ENCODE measurements around the gene FASN.

Gene FASN

GRCh38 chr17:82062076-82062983 is 35.7 kb downstream of the FASN start:
- Histone ChIP-seq H3K36me3 (ENCODE audit: insufficient read depth, low read depth, low read length) (peaks cover 48% of the 10 kb centered on the region), H3K4me1 (ENCODE audit: insufficient read depth, low read length) (peaks cover 4% of the 10 kb centered on the region; the same call in 1 of the 2 replicates), H3K9me3 (ENCODE audit: insufficient read depth, low read depth, low read length) (no peaks in the 10 kb centered on the region), H3K4me3 (ENCODE audit: low read length) (no peak overlapping the region), H3K9ac (ENCODE audit: low read depth, low read length) (no peak overlapping the region), H3K27me3 (ENCODE audit: insufficient read depth, low read length) (no peaks in the 10 kb centered on the region), H3K27ac (ENCODE audit: low read length) (no peak overlapping the region)

DNA sequence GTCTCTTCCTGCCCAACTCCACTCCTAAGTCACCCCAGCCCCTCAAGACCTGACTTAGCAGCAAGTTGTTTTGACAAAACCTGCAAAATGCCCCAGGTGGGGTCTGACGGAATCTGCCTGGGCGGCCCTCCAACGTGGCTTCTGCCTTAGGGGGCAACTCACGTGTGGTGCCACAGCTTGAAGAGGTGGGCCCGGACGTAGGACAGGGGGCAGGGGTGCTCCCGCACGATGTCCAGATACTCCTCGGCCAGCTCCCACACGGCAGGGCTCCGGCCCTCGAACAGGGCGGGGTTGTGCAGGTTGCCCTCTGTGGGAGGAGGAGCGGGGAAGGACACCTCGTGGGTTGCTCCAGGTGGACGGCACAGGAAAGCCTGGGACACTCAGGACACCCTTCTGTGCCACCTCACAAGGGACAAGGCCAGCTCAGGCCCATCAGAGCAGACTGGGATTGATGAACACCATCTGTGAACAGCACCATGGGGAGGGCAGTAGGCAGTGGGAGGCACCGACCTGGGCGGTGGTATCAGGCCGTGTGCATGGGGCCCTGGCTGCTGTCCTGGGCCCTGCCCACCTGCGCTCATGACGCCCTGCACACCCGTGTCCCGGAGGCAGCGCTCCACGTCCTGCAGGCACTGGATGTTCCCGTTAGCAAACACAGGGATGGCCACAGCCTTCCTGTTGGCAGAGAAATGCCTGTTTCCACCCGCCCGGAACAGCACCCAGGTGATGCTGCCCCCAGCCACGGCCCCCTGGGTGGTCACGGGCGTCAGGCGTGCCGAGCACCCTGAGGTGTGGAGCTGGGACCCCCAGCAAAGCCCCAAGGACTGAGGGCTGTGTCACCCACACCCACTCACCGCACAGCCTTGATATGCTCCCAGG is 36.8 kb downstream of the FASN start:
- H3K27ac ChIP-seq (ENCODE audit: low read length) = no peak overlapping the region
- peaks cover 3% of the 10 kb centered on the region; the same call in 1 of the 2 replicates for H3K4me1 ChIP-seq (ENCODE audit: insufficient read depth, low read length)
- H3K36me3 ChIP-seq (ENCODE audit: insufficient read depth, low read depth, low read length) = peaks cover 59% of the 10 kb centered on the region
- no peaks in the 10 kb centered on the region for H3K27me3 ChIP-seq (ENCODE audit: insufficient read depth, low read length)
- H3K9me3 ChIP-seq (ENCODE audit: insufficient read depth, low read depth, low read length) = no peaks in the 10 kb centered on the region
- H3K4me3 ChIP-seq (ENCODE audit: low read length) = no peak overlapping the region
- no peak overlapping the region for H3K9ac ChIP-seq (ENCODE audit: low read depth, low read length)

GRCh38 chr17:82060614-82061013 is 37.4 kb downstream of the FASN start:
- H3K27ac ChIP-seq (ENCODE audit: low read length) = no peak overlapping the region
- no peak overlapping the region for H3K9ac ChIP-seq (ENCODE audit: low read depth, low read length)
- H3K27me3 ChIP-seq (ENCODE audit: insufficient read depth, low read length) = no peaks in the 10 kb centered on the region
- peaks cover 65% of the 10 kb centered on the region for H3K36me3 ChIP-seq (ENCODE audit: insufficient read depth, low read depth, low read length)
- no peak overlapping the region for H3K4me3 ChIP-seq (ENCODE audit: low read length)
- H3K4me1 ChIP-seq (ENCODE audit: insufficient read depth, low read length) = no peaks in the 10 kb centered on the region
- no peaks in the 10 kb centered on the region for H3K9me3 ChIP-seq (ENCODE audit: insufficient read depth, low read depth, low read length)

GRCh38 chr17:82060001-82060380 is 38.0 kb downstream of the FASN start:
- Histone ChIP-seq H3K4me1 (ENCODE audit: insufficient read depth, low read length) (no peaks in the 10 kb centered on the region), H3K27me3 (ENCODE audit: insufficient read depth, low read length) (no peaks in the 10 kb centered on the region), H3K27ac (ENCODE audit: low read length) (no peak overlapping the region), H3K9me3 (ENCODE audit: insufficient read depth, low read depth, low read length) (no peaks in the 10 kb centered on the region), H3K4me3 (ENCODE audit: low read length) (no peak overlapping the region), H3K9ac (ENCODE audit: low read depth, low read length) (no peak overlapping the region), H3K36me3 (ENCODE audit: insufficient read depth, low read depth, low read length) (peaks cover 70% of the 10 kb centered on the region)

DNA sequence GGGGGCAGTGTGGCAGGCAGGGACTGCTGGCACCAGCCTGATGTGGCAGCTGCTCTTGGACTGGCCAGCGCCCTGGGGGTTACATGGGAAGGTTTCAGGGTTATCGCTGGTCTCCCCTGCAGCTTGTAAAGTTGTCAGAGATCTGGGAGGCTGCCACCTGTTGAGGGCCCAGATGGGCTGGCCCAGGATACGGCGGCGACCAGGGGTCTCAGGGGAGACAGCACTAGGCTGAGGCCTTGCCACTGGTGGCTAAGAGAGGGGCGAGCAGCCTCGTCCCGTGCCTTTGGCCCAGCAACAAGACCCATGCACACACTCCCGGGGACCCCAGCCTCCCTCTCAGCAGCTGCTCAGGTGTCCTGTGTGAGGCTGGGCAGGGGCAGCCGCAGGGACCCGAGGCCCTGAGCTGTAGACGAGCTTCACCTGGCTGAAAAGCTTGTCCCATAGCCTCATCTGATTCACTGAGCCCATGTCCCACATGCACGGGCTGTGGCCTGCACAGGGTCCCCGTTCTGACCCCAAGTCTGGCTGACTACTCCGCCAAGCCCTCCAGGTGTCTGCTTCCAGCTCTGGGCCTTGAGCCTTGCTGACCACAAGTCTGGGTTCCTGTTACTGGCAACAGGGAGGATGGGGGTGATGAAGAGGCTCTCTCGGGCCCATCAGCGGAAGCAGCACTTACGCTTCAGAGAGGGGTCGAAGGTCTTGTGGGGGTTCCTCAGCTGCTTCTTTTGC is 38.6 kb downstream of the FASN start:
- H3K36me3 ChIP-seq (ENCODE audit: insufficient read depth, low read depth, low read length) = peaks cover 75% of the 10 kb centered on the region
- H3K9me3 ChIP-seq (ENCODE audit: insufficient read depth, low read depth, low read length) = no peaks in the 10 kb centered on the region
- no peaks in the 10 kb centered on the region for H3K4me1 ChIP-seq (ENCODE audit: insufficient read depth, low read length)
- no peak overlapping the region for H3K27ac ChIP-seq (ENCODE audit: low read length)
- no peaks in the 10 kb centered on the region for H3K27me3 ChIP-seq (ENCODE audit: insufficient read depth, low read length)
- H3K4me3 ChIP-seq (ENCODE audit: low read length) = no peak overlapping the region
- H3K9ac ChIP-seq (ENCODE audit: low read depth, low read length) = no peak overlapping the region

- Histone ChIP-seq H3K36me3 (ENCODE audit: insufficient read depth, low read depth, low read length) (peaks cover 79% of the 10 kb centered on the region), H3K9me3 (ENCODE audit: insufficient read depth, low read depth, low read length) (no peaks in the 10 kb centered on the region), H3K9ac (ENCODE audit: low read depth, low read length) (no peak overlapping the region), H3K4me3 (ENCODE audit: low read length) (no peak overlapping the region), H3K27me3 (ENCODE audit: insufficient read depth, low read length) (no peaks in the 10 kb centered on the region), H3K4me1 (ENCODE audit: insufficient read depth, low read length) (no peaks in the 10 kb centered on the region), H3K27ac (ENCODE audit: low read length) (no peak overlapping the region)
Measured at GRCh38 chr17:82058855-82059249, 39.2 kb downstream of the FASN start.

- no peaks in the 10 kb centered on the region for H3K4me1 ChIP-seq (ENCODE audit: insufficient read depth, low read length)
- H3K27ac ChIP-seq (ENCODE audit: low read length) = no peak overlapping the region
- H3K9me3 ChIP-seq (ENCODE audit: insufficient read depth, low read depth, low read length) = no peaks in the 10 kb centered on the region
- no peaks in the 10 kb centered on the region for H3K27me3 ChIP-seq (ENCODE audit: insufficient read depth, low read length)
- no peak overlapping the region for H3K4me3 ChIP-seq (ENCODE audit: low read length)
- H3K36me3 ChIP-seq (ENCODE audit: insufficient read depth, low read depth, low read length) = peaks cover 79% of the 10 kb centered on the region
- H3K9ac ChIP-seq (ENCODE audit: low read depth, low read length) = no peak overlapping the region
Measured at GRCh38 chr17:82058230-82058854, 39.7 kb downstream of the FASN start.

- Histone ChIP-seq H3K4me3 (ENCODE audit: low read length) (no peak overlapping the region), H3K4me1 (ENCODE audit: insufficient read depth, low read length) (no peaks in the 10 kb centered on the region), H3K9me3 (ENCODE audit: insufficient read depth, low read depth, low read length) (no peaks in the 10 kb centered on the region), H3K36me3 (ENCODE audit: insufficient read depth, low read depth, low read length) (peaks cover 69% of the 10 kb centered on the region), H3K9ac (ENCODE audit: low read depth, low read length) (no peak overlapping the region), H3K27me3 (ENCODE audit: insufficient read depth, low read length) (no peaks in the 10 kb centered on the region), H3K27ac (ENCODE audit: low read length) (no peak overlapping the region)
Measured at GRCh38 chr17:82056729-82057621, 41.1 kb downstream of the FASN start.

DNA sequence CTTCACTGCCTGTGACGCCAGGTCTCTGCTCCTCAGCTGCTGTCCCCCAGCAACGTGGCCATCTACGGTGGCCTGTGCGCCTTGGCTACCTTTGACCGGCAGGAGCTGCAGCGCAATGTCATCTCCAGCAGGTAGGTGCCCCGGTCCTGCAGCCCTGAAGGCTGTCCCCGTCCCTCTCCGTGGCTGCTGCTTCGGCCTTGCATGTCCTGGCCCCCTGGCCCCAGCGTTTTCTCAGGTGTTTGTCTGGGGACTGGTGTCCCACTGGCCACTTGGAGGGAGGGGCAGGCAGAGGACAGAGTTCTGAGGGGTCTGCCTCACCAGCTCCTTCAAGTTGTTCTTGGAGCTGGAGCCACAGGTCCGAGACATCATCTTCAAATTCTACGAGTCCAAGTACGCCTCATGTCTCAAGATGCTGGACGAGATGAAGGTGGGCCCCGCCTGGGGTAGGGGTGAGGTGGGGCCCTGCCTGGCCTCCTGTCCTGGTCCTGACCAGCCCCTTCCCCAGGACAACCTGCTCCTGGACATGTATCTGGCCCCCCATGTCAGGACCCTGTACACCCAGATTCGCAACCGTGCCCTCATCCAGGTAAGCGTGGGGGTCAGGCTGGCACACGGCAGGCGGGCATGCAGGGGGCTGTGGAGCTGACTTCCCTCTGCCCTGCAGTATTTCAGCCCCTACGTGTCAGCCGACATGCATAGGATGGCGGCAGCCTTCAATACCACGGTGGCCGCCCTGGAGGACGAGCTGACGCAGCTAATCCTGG is 41.9 kb downstream of the FASN start:
- no peak overlapping the region for H3K4me3 ChIP-seq (ENCODE audit: low read length)
- no peak overlapping the region for H3K9ac ChIP-seq (ENCODE audit: low read depth, low read length)
- no peaks in the 10 kb centered on the region for H3K9me3 ChIP-seq (ENCODE audit: insufficient read depth, low read depth, low read length)
- no peaks in the 10 kb centered on the region for H3K4me1 ChIP-seq (ENCODE audit: insufficient read depth, low read length)
- no peak overlapping the region for H3K27ac ChIP-seq (ENCODE audit: low read length)
- no peaks in the 10 kb centered on the region for H3K27me3 ChIP-seq (ENCODE audit: insufficient read depth, low read length)
- H3K36me3 ChIP-seq (ENCODE audit: insufficient read depth, low read depth, low read length) = peaks cover 64% of the 10 kb centered on the region
